Femur (tissue), 1 donor: ENCODE results near the gene SPON2.

Experiments used
- DNase-seq: peaks from one replicate; pipeline ENCODE4 v3.0.0-alpha.2; 2017

The SPON2 gene

GRCh38 chr4:1172228-1172851 lies at the start of gene SPON2:
Gene SPON2, minus strand, starts transcription at chr4:1172583.
- DNase-seq: no peak

GRCh38 chr4:1221155-1221870 lies 48.9 kb upstream of the SPON2 start:
- no peak for DNase-seq

DNA sequence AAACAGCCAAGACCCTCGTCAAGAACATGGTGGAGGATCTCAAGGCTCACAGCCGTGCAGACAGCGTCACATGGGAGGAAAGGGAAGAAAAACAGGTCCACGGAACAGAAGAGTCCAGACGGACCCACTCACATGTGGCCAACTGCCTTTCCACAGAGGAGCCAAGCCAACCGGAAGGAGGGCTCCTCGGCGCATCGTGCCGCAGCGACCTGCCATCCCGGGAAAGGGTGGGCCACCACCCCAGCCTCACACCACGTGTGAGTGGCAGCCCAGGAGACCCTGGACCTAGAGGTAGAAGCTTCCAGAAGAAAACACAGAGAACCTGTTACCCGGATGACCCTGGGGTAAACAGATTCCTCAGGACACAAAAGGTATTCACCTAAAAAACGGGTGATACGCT lies 48.2 kb upstream of the SPON2 start:
- DNase-seq: no peak

DNA sequence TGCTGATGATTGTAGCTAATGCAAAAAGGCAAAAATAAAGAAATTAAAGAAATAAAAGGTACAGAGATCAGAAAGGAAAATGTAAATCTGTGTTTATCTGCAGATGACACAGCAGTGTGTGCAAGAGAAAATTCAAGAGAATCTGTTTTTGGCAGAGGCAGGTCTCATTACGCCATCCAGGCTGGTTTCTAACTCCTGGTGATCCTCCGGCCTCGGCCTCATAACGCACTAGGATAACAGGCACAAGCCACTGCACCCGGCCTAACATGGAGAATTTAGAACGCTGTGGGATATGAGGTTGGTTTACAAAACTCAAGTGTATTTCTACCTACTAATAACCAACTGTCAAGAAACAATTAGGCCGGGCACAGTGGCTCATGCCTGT lies 47.2 kb upstream of the SPON2 start:
- DNase-seq: no peak

DNA sequence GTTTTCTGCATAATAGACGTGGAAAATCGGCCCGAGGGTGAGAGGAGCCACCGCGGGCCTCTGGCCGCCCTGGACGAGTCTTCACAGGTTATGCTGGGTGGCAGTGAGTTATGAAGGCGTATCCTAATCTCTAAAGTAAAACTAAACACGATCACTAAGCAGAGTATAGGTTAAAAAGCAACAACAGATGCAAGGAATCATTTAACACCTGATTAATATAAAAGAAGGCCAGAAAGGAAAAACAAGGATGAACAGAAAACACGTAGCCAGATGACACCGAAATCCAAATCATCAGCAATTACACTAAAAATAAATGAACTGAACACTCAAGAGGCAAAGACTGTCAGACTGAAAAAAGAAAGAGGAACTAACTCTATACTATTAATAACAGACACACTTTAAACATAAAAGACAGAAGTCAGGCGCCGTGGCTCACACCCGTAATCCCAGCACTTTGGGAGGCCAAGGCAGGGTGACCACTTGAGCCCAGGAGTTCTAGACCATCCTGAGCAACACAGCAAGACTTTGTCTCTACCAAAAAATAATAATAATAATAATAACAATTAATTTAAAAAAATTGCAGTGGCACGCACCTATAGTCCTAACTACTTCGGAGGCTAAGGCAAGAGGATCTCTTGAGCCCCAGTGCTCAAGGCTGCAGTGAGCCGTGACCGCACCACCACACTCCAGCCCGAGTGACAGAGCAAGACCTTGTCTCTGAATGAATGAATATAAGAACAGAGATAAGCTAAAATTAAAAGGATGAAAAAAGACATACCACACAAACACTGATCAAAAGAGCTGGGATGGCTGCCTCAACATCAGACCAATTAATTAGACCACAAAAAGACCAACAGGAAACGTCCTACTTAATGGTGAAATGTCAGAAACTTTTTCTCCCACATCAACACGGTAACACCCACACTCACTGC lies 46.5 kb upstream of the SPON2 start:
- no peak for DNase-seq

- no peak for DNase-seq
Measured at GRCh38 chr4:1217366-1217765, 45.0 kb upstream of the SPON2 start.

- no peak for DNase-seq
Measured at GRCh38 chr4:1216869-1217294, 44.5 kb upstream of the SPON2 start.

DNA sequence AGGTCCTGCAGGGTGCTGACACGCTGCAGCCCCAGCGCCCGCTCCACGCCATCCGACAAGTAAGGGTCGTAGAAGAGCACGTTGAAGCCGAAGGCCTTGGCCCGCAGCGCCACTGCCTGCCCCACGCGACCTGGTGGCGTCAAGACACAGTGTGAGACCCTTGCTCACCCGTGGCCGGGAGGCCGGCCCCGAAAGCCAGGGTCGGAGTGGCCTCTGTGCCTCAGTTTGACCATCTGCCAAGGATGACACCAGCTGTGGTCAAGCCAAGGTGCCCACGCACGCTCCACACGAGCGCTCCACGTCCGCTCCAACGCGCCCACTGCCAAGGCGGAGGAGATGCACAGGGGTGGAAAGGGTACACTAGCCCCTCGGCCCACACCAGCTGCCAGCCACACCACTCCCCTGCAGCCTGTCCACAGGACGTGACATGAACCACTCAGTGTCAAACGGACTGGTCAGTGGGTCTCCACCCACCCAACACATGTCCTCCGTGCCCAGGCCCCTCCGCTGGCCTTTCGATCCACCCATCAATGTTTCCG lies 43.8 kb upstream of the SPON2 start:
- DNase-seq: no peak

DNA sequence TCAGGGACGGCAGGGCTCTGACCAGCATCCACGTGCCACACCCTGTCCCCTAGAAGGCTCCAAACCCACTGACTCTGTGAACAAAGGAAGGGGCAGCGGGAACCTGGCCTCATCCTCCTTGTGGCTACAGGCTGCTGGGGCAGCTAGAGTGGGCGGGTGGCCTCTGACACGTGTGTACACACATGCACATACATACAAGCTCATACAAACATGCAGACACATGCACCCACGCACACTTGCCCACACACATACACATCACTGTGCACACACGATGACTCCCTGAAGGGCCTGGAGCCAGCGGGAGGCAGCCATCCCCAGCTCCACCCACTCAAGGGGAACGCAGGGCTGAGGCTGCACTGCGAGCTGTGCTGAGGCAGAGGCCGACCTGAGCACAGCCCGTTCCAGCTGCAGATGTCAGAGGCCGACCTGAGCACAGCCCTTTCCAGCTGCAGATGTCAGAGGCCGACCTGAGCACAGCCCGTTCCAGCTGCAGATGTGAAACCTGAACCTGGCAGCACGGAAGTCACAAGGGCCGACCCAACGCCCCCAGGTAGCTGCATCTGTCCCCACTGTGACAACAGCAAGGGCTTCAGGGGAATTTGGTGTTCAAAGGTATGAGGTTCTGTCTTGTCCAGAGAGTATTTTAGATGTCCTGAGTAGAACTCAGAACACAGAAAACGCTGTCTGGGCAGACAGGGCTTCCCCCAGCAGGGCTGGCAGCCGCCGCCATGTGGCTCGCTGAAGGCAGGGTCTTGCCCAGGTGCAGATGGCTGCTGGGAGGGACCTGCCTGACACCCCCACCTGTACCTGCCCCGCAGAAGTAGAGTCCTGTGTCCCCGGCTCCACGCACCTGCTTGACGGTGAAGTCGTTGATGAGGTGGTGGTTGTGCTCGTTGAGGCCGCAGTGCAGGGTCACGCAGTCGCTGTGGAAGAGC lies 43.0 kb upstream of the SPON2 start:
- DNase-seq: no peak

- no peak for DNase-seq
Measured at GRCh38 chr4:1214101-1215095, 42.0 kb upstream of the SPON2 start.

DNA sequence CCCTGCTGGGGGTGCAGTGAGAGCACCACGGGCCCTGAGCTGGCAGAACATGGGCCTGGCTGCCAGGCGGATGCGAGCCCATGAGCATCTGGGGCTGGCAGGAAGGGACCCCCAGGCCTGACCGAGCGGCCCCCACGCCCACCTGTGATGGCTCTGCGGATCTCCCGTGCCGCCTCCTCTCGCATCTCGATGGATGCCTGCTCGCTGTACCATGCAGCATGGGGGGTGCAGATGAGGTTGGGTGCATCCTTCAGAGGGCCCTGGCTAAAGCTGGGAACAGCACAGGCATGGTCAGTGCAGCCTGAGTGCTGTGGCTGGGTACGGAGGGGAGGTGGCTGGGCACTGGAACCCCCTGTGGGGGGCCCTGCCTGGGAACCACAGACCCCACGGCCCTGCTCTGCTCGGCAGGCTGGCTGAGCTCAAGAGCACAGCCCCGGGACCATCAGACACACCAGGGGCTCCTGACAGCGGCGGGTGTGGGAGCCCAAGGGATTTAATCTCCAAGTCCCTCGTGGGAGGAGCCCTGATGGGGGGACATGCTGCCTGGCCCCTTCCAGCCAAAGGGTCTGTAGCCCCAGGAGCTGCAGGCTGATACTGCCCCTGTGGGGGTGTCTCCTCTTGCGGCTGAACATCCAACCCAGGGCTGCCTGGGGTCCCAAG lies 41.1 kb upstream of the SPON2 start:
- DNase-seq: no peak

GRCh38 chr4:1212546-1213335 lies 40.4 kb upstream of the SPON2 start:
- no peak for DNase-seq

GRCh38 chr4:1211891-1212545 lies 39.6 kb upstream of the SPON2 start:
- peak; percentile 40 for DNase-seq

DNA sequence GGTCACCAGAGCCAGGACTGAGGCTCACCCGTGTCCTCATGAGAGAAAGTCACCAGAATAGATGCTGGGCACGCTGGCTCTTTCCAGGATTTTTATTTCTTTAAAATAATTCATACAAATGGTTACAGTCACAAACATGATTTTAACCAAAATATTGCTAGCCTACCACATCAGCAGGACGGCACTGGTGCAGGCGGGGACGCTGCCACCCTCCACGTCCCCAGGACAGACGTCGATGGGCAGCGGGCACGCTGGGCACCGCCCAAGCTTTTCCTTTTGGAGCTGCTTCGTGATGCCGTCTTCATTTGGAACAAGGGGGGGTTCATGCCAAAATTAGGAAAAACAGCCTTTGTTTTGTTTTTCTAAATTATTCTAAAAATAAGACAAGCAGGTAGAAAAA lies 39.0 kb upstream of the SPON2 start:
- peak; percentile 4 for DNase-seq

- DNase-seq: peak; percentile 28
Measured at GRCh38 chr4:1210971-1211370, 38.6 kb upstream of the SPON2 start.

DNA sequence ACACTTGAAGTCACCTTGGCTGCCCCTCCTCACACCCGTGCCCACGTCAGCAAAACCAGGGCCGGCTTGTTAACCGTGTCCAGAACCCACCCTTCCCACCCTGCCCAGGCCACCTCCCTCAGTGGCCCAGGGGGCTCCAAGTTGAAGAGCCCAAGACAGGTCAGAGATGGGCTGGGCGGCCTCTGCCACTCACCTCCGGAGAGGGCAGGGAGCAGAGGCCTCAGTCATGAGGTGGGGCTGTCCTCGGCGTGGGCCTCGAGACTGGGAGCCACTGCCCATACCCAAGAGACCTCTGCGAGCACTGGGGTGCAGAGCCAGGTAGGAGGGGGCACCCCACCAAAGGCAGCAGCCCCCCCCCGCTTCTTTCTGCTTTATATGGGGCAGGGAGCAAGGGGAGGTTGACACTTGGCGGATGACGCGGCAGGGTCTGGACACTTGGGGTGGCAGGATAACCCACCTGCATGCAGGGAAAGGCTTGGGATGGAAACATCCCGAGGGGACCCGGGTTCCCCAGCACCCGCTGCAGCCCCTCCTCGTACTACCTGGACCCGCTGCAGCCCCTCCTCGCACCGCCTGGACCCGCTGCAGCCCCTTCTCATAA lies 38.0 kb upstream of the SPON2 start:
- DNase-seq: no peak

GRCh38 chr4:1209821-1210220 lies 37.4 kb upstream of the SPON2 start:
- peak; percentile 91 for DNase-seq

GRCh38 chr4:1208970-1209704 lies 36.8 kb upstream of the SPON2 start:
- DNase-seq: peak; percentile 52
